Muscle layer of duodenum (tissue), 2 donors: ENCODE measurements around the gene WBP1L.

Source experiments
- H3K27ac ChIP-seq: one replicate; pipeline ENCODE4 v1.7.0; 2013; ENCODE audit warnings: mild to moderate bottlenecking, low read length
- H3K27me3 ChIP-seq: one replicate; pipeline ENCODE4 v1.7.0; 2013; ENCODE audit warnings: low read depth, mild to moderate bottlenecking, control low read depth, low read length
- H3K36me3 ChIP-seq, 2 donors: one replicate each; pipeline ENCODE4 v1.7.0; 2013; ENCODE audit warnings: low read length in 2 of 2, control low read depth in 1 of 2, mild to moderate bottlenecking in 1 of 2; ENCODE audit not compliant: insufficient read depth in 2 of 2, control insufficient read depth in 1 of 2
- H3K4me1 ChIP-seq, 2 donors: one replicate each; pipeline ENCODE4 v1.7.0; 2013; ENCODE audit warnings: low read length in 2 of 2, mild to moderate bottlenecking in 2 of 2, control low read depth in 1 of 2, moderate library complexity in 1 of 2; ENCODE audit not compliant: insufficient read depth in 2 of 2, control insufficient read depth in 1 of 2
- H3K4me3 ChIP-seq, 2 donors: one replicate each; pipeline ENCODE4 v1.7.0; 2013; ENCODE audit warnings: low read length in 2 of 2, low read depth in 1 of 2, mild to moderate bottlenecking in 1 of 2
- H3K9me3 ChIP-seq, 2 donors: one replicate each; pipeline ENCODE4 v1.7.0; 2013; ENCODE audit warnings: low read length in 2 of 2, control low read depth in 1 of 2, mild to moderate bottlenecking in 1 of 2; ENCODE audit not compliant: control insufficient read depth in 1 of 2
- donor health status: healthy.

The WBP1L gene

GRCh38 chr10:102801496-102801895 is 57.7 kb downstream of the WBP1L start:
- Histone ChIP-seq H3K9me3 (no peaks in the 10 kb centered on the region), H3K4me1 (peaks cover 14 to 52% of the 10 kb centered on the region in 2 donors), H3K4me3 (no peak overlapping the region)

GRCh38 chr10:102801978-102802377 is 58.2 kb downstream of the WBP1L start:
- Histone ChIP-seq H3K36me3 (peaks cover 9 to 15% of the 10 kb centered on the region in 2 donors), H3K27ac (peak overlapping the region; percentile 87)

More at GRCh38 chr10:102801496-102801895, 57.7 kb downstream of the WBP1L start:
- H3K27me3 ChIP-seq: no peaks in the 10 kb centered on the region
- H3K36me3 ChIP-seq: peaks cover 9 to 15% of the 10 kb centered on the region in 2 donors
- H3K27ac ChIP-seq: peak overlapping the region; percentile 68

DNA sequence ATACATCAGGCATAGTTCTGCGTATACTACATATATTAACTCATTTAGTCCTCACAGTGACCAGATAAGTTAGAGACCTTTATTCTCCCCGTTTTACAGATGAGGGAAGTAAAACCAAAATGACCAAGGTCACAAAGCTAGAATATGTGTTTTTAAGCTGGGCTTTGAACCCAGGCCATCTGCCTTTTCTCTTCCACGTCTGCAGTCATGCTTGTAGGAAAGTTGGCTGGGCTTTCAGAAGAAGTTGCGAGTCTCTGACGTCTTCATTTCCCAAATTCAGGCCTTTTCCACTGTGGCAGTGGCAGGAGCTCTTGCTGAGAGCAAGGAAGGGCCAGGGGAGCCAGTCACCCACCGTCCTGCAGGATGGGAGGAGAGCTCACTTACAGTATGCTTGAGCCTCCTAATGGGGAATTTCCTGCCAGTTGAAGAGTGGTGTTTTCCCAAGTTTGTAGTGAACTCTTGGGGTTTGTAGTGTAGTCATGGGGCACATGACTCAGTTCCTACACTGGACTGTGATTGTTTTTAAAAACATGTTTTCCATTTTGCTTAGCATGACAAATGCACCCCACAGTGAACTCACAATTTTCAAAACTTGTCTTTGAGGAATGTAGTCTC is 59.3 kb downstream of the WBP1L start:
- Histone ChIP-seq H3K4me3 (peak overlapping the region in 1 of 2 donors; percentile 19), H3K27me3 (no peaks in the 10 kb centered on the region), H3K4me1 (peaks cover 9 to 44% of the 10 kb centered on the region in 2 donors), H3K9me3 (no peaks in the 10 kb centered on the region), H3K27ac (peak overlapping the region; percentile 87), H3K36me3 (peaks cover 9 to 13% of the 10 kb centered on the region in 2 donors)

More at GRCh38 chr10:102801978-102802377, 58.2 kb downstream of the WBP1L start:
- H3K9me3 ChIP-seq: no peaks in the 10 kb centered on the region
- no peaks in the 10 kb centered on the region for H3K27me3 ChIP-seq
- H3K4me1 ChIP-seq: peaks cover 10 to 47% of the 10 kb centered on the region in 2 donors
- no peak overlapping the region for H3K4me3 ChIP-seq

GRCh38 chr10:102804382-102805055 is 60.8 kb downstream of the WBP1L start:
- no peak overlapping the region for H3K27ac ChIP-seq
- H3K36me3 ChIP-seq: peaks cover 4% of the 10 kb centered on the region in 2 donors
- no peak overlapping the region for H3K4me3 ChIP-seq
- H3K4me1 ChIP-seq: peaks cover 9 to 44% of the 10 kb centered on the region in 2 donors
- H3K9me3 ChIP-seq: no peaks in the 10 kb centered on the region
- H3K27me3 ChIP-seq: no peaks in the 10 kb centered on the region

DNA sequence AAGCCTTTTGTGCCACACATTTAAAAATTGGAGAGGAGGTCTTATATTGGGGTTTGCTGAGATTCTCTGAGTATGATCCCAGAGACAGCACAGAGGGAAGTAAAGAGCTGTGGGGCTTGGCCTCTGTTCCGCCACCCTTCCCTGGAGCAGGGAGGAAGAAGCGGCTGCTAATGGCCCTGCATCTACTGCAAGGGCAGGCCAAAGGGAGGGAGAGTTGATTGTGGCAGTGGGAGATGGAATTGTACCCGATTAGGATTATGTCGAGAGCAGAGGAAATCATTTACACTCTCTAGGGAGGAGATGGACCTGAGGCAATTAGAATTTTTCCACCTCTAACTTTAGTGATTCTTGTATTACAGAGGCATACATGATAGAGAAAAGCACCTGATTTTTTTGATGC is 64.6 kb downstream of the WBP1L start:
- H3K27me3 ChIP-seq: no peaks in the 10 kb centered on the region
- H3K9me3 ChIP-seq: no peaks in the 10 kb centered on the region
- peaks cover 0 to 10% of the 10 kb centered on the region in 2 donors for H3K4me1 ChIP-seq
- H3K4me3 ChIP-seq: no peak overlapping the region
- H3K36me3 ChIP-seq: peaks cover 15 to 31% of the 10 kb centered on the region in 2 donors
- H3K27ac ChIP-seq: no peak overlapping the region

DNA sequence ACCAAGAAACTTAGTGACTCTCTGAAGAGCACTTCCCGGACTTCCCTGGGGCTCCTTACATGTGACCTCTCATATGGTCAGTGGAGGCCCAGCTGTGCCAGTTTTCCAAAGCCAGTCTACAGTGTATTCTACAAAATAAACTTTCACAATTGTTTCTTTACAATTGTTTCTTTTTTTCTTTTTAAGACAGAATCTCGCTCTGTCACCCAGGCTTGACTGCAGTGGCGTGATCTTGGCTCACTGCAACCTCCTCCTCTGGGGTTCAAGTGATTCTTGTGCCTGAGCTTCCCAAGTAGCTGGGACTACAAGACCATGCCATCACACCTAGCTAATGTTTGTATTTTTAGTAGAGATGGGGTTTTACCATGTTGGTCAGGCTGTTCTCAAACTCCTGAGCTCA is 67.6 kb downstream of the WBP1L start:
- Histone ChIP-seq H3K4me1 (peaks cover 14 to 15% of the 10 kb centered on the region in 2 donors), H3K4me3 (no peak overlapping the region), H3K27me3 (no peaks in the 10 kb centered on the region), H3K36me3 (peaks cover 23 to 46% of the 10 kb centered on the region in 2 donors), H3K9me3 (no peaks in the 10 kb centered on the region), H3K27ac (no peak overlapping the region)

GRCh38 chr10:102812231-102812876 is 68.6 kb downstream of the WBP1L start:
- H3K27ac ChIP-seq: no peak overlapping the region
- H3K36me3 ChIP-seq: peaks cover 23 to 46% of the 10 kb centered on the region in 2 donors
- peaks cover 14 to 16% of the 10 kb centered on the region in 2 donors for H3K4me1 ChIP-seq

DNA sequence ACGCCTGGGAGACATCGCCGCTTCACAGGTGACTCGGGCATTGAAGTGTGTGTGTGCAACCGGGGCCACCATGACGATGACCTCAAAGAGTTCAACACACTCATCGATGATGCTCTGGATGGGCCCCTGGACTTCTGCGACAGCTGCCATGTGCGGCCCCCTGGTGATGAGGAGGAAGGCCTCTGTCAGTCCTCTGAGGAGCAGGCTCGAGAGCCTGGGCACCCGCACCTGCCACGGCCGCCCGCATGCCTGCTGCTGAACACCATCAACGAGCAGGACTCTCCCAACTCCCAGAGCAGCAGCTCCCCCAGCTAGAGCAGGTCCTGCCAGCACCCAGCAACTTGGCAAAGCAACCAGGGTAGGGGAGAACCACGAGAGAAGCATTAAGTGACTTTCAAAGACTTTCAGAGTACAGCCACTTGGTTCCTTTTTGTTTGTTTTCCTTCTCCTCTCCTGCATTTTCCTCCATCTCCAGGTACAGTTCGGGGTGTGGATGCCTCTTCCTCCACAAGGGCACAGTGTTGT is 69.3 kb downstream of the WBP1L start:
- Histone ChIP-seq H3K9me3 (no peaks in the 10 kb centered on the region), H3K27me3 (no peaks in the 10 kb centered on the region), H3K4me1 (peaks cover 14 to 16% of the 10 kb centered on the region in 2 donors), H3K36me3 (peaks cover 23 to 46% of the 10 kb centered on the region in 2 donors), H3K4me3 (no peak overlapping the region), H3K27ac (peak overlapping the region; percentile 18)

More at GRCh38 chr10:102812231-102812876, 68.6 kb downstream of the WBP1L start:
- Histone ChIP-seq H3K27me3 (no peaks in the 10 kb centered on the region), H3K9me3 (no peaks in the 10 kb centered on the region), H3K4me3 (no peak overlapping the region)

- peaks cover 23 to 46% of the 10 kb centered on the region in 2 donors for H3K36me3 ChIP-seq
- peaks cover 12 to 14% of the 10 kb centered on the region in 2 donors for H3K4me1 ChIP-seq
- no peaks in the 10 kb centered on the region for H3K9me3 ChIP-seq
- H3K4me3 ChIP-seq: no peak overlapping the region
- peak overlapping the region; percentile 90 for H3K27ac ChIP-seq
- no peaks in the 10 kb centered on the region for H3K27me3 ChIP-seq
These were observed 70.1 kb downstream of the WBP1L start for GRCh38 chr10:102813734-102814452.

- Histone ChIP-seq H3K27ac (peak overlapping the region; percentile 90), H3K27me3 (no peaks in the 10 kb centered on the region), H3K4me3 (no peak overlapping the region), H3K4me1 (peaks cover 12 to 14% of the 10 kb centered on the region in 2 donors), H3K36me3 (peaks cover 23 to 46% of the 10 kb centered on the region in 2 donors), H3K9me3 (no peaks in the 10 kb centered on the region)
These were observed 70.7 kb downstream of the WBP1L start for GRCh38 chr10:102814453-102814871.
